ENCODE data around the gene PEAK1.

- TF ChIP-seq CTCF (IDR thresholded peaks at IDR 0.05): no peak
- TF ChIP-seq POLR2AphosphoS5 (IDR thresholded peaks at IDR 0.05; ENCODE audit: insufficient read depth in 1 of 2, low read depth in 1 of 2): no peak
These were observed 61.2 kb downstream of the PEAK1 start for GRCh38 chr15:77358545-77359240.

All from vagina (tissue), 2 donors.